Esophagus (tissue), 2 donors: ENCODE measurements around the gene RBKS. TPM values are rescaled to one million over a fixed set of nuclear protein-coding genes. Genes with fewer than 3 reads are reported as not detected.
A peak's percentile ranks its signal among the peaks of the same experiment; 100 is the strongest.

Experiments used
- H3K27ac ChIP-seq, 2 donors: one replicate each; pipeline ENCODE4 v1.5.1; 2013; ENCODE audit warnings: low read depth in 2 of 2, mild to moderate bottlenecking in 2 of 2, inconsistent platforms in 1 of 2, low read length in 1 of 2, moderate library complexity in 1 of 2
- H3K27me3 ChIP-seq, 2 donors: one replicate each; pipeline ENCODE4 v1.6.1; 2013; ENCODE audit warnings: low read length in 2 of 2, control low read depth in 1 of 2, mild to moderate bottlenecking in 1 of 2; ENCODE audit not compliant: insufficient read depth in 2 of 2, control insufficient read depth in 1 of 2
- H3K36me3 ChIP-seq, 2 donors: one replicate each; pipeline ENCODE4 v1.6.1; 2013; ENCODE audit warnings: low read length in 1 of 2; ENCODE audit not compliant: control insufficient read depth in 2 of 2, insufficient read depth in 2 of 2
- H3K4me1 ChIP-seq, 2 donors: one replicate each; pipeline ENCODE4 v1.6.1; 2013; ENCODE audit warnings: low read length in 1 of 2; ENCODE audit not compliant: control insufficient read depth in 2 of 2, insufficient read depth in 2 of 2
- H3K4me3 ChIP-seq, 2 donors: one replicate each; pipeline ENCODE4 v1.5.1; 2013; ENCODE audit warnings: low read length in 2 of 2, mild to moderate bottlenecking in 2 of 2, low read depth in 1 of 2, moderate library complexity in 1 of 2
- H3K9me3 ChIP-seq, 2 donors: one replicate each; pipeline ENCODE4 v1.6.1; 2013; ENCODE audit warnings: mild to moderate bottlenecking in 2 of 2, low read depth in 1 of 2, low read length in 1 of 2, moderate library complexity in 1 of 2; ENCODE audit not compliant: control insufficient read depth in 2 of 2, insufficient read depth in 1 of 2
- WGBS, 2 donors: extraction: QIAGEN DNeasy Blood & Tissue Kit; methylation state at CpG; one replicate each; pipeline ENCODE4 v1.1.7; 2013; 5-methylcytosine and 5-hydroxymethylcytosine counted together
- polyA plus RNA-seq, 2 donors: library from polyadenylated mRNA; stranded (reverse); fragments of 200-250 nt; gene quantifications; one replicate each; pipeline ENCODE4 v1.2.3, GENCODE V29; 2013
- donor health status: healthy with polysubstance abuse.
- donor health status: Bipolar disorder and iron deficiency.

The RBKS gene
- 1 to 10 TPM; 2.6 to 2.8 TPM for polyA plus RNA-seq

DNA sequence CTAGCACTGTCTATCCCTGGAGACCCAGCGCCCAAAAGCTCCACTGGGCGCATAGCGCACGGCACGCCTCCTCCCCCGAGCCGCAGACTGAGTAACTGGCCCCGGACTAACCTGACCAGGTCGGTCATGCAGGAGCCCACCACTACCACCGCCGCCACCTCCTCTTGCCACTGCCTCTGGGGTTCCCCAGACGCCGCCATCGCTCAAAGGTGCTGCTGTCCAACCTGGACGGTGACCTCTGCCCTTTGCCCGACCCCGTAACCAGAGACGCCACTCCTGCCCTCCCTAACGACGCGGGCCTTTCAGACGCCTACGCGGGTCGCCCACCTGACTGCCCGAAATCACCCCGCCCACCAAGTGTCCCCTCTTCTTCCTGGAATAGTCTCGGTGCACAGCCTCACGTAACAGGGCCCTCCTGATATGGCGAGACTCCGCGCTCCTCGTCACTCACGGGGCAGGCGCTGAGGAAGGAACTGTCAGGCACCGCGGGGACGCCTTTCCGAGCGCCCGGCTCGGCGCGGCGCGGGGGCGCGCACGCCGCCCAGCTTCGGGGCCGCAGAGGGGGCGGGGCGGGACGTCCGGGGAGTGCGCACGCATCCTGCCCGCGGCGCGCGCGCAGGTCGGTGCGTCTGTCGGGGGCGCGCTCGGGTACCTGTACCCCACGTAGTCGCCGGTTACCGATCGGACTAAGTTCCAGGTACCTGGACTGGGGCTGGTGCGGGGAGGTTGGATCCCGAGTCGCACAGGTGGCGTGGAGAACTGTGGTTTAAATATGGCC is at the start of gene RBKS, which contains the start of gene BABAM2:
RBKS (minus strand) TSS at position 242 of the 778 bp plus-strand sequence; CDS start at position 200, 42 bp downstream.
BABAM2 (plus strand) TSS at position 584 of the 778 bp plus-strand sequence. CDS start 3,828 bp downstream, outside the sequence.
- peaks cover 0 to 4% of the 10 kb centered on the region in 2 donors for H3K36me3 ChIP-seq
- H3K27me3 ChIP-seq = no peaks in the 10 kb centered on the region
- 0 to 1% methylated on average over 79 of the region's 79 CpGs for WGBS, 2 donors
- H3K4me3 ChIP-seq = peak within 1 kb of the TSS; percentile 87 to 96
- H3K27ac ChIP-seq = peak within 1 kb of the TSS; percentile 93 to 97
- H3K9me3 ChIP-seq = no peaks in the 10 kb centered on the region
- no peaks in the 10 kb centered on the region for H3K4me1 ChIP-seq

DNA sequence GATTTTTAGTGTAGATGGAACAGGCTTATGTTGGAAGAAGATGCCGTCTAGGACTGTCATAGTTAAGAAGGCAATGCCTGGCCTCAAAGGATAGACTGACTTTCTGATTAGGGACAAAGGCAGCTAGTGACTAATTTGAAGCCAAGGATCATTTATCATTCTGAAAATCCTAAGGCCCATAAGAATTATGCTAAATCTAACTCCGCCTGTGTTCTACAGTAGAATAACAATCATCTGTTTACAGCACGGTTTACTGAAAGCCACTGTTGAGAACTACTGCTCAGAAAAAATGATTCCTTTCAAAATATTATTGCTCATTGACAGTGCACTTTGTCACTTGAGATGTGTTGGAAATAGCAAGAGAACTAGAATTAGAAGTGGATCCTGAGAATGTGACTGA is 44.8 kb upstream of the RBKS start:
- Histone ChIP-seq H3K27me3 (no peaks in the 10 kb centered on the region), H3K36me3 (no peaks in the 10 kb centered on the region), H3K9me3 (no peaks in the 10 kb centered on the region), H3K27ac (no peak overlapping the region), H3K4me1 (no peaks in the 10 kb centered on the region), H3K4me3 (no peak overlapping the region)
- WGBS, 2 donors = 80 to 87% methylated on average over 3 of the region's 3 CpGs

DNA sequence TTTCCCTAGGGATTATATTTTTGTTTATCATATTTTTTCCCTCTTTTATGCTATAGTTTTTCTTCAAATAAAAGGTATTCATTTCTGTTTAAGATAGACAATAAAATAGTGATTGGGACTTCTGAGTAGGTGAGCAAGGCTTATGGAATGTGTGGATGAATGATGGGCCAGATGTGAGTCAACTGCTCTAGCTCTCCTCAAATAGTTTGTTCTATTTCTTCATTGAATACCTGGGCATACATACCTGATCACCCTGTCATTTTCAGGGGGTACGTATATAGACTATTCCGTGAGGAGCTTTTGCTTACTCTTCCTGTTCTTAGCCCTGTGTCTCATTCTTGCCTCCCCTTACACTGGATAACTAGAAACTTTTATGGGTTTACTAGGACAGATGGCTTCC is 42.2 kb upstream of the RBKS start:
- H3K27me3 ChIP-seq = no peaks in the 10 kb centered on the region
- no peaks in the 10 kb centered on the region for H3K4me1 ChIP-seq
- no peak overlapping the region for H3K27ac ChIP-seq
- H3K36me3 ChIP-seq = no peaks in the 10 kb centered on the region
- H3K4me3 ChIP-seq = no peak overlapping the region
- WGBS, 2 donors = 74 to 77% methylated on average over 2 of the region's 2 CpGs
- no peaks in the 10 kb centered on the region for H3K9me3 ChIP-seq

DNA sequence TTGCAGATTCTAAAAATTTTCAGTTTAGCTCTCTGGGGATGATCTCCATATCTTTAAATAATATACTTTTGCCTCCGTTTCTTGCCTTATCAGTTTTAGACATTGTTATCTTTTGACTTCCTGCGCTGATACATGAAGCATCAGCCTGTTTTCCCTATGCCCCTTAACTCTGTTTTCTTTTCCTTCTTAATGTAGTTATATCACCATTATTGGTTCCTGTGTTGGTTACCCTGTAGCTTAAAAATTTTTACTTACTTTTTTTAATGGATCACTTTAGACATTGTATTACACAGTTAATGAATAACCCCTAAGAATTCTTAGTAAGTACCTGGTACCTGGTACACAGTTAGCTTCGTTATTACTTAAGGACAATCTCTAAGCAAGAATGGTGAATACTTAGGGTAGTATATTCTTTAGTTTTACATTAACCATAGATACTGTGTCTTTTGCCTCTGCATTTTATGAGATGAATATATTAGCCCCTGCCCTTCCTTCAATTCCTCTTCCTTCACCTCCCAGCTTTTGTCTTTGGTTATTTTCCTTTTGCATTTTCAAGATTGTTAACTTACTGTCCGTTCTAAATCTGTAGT is 41.3 kb upstream of the RBKS start:
- Histone ChIP-seq H3K27me3 (no peaks in the 10 kb centered on the region), H3K9me3 (no peaks in the 10 kb centered on the region), H3K27ac (no peak overlapping the region), H3K4me1 (no peaks in the 10 kb centered on the region), H3K36me3 (no peaks in the 10 kb centered on the region), H3K4me3 (no peak overlapping the region)
- WGBS, 2 donors = 80 to 90% methylated on average over 4 of the region's 4 CpGs

DNA sequence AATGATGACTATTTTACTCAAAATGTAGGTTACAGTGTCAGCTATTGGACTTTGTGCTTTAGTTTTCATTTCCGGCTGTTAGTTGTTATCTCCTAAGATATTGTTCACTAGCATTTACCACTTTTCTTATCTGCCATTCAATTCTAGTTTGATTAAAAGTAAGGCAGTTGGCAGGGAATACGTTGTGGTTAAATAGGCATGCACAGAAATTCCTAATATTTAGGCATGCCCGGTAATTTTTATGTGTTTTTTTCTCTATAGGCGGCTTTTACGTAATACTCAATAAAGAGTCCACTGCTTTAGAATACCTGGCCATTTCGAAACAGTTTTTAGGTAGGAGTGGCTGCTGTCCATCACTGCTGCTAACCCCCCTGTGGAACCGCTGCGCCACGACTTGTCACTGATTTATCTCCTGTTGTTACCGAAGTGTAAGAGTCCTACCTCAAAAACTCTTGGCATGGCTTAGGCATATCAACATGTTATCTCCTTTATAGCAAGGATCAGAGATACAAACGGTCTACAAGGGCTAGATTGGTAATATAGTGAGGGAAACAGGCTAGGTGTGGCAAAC is 39.8 kb upstream of the RBKS start:
- 67 to 85% methylated on average over 11 of the region's 11 CpGs for WGBS, 2 donors
- Histone ChIP-seq H3K4me1 (no peaks in the 10 kb centered on the region), H3K36me3 (no peaks in the 10 kb centered on the region), H3K27me3 (no peaks in the 10 kb centered on the region), H3K4me3 (no peak overlapping the region), H3K27ac (no peak overlapping the region), H3K9me3 (no peaks in the 10 kb centered on the region)

DNA sequence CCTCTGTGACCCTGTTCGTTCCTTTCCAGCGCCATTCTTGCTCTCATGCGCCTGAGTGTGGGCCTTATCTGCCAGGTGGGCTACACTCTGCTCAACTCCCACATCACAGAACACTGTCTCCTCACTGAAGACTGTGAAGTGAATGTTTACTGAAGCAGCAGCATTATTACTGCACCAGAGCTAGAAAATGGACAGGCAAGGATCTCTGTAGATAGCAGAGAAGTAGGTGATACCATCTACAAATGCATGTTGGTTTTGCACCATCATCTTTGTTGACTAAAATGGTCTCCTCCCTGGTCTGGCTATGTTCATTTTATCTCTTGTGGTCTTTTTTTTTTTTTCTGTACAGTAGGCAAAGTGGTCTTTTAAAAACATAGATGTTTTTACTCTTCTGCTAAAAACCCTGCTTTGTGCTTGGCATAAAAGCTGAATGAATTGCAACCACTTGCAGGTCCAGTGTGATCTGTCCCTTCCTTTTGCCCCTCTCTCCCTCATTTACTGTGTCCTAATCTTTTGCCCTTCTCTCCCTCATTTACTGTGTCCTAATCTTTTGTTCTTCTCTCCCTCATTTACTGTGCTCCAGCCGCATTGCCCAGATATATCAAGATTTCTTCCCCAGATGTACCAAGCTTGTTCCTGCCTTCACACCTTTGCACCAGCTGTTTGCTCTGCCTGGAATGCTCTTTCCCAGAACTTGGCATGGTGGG is 35.7 kb upstream of the RBKS start:
- WGBS, 2 donors = 93 to 95% methylated on average over 4 of the region's 4 CpGs
- Histone ChIP-seq H3K27ac (no peak overlapping the region), H3K27me3 (no peaks in the 10 kb centered on the region), H3K9me3 (no peaks in the 10 kb centered on the region), H3K4me1 (no peaks in the 10 kb centered on the region), H3K36me3 (no peaks in the 10 kb centered on the region), H3K4me3 (no peak overlapping the region)

DNA sequence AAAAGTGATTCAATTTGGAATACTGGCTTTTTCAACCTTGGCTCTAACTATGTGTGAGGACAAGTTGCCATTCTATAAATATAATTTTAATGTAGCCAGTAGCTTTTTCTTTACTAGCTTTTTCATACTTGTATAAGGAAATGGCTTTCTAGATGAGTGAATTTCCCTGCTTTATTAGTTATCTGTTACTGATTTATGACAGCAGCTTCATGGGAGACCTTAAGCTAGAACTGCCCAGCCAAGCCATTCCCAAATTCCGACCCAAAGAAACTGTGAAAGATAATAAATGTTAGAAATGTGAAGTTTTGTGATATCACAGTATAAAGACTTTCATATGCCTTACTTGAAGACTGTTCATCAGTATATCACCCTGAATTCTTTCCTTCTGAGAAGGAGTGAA is 32.7 kb upstream of the RBKS start:
- H3K27me3 ChIP-seq = no peaks in the 10 kb centered on the region
- 84 to 95% methylated on average over 1 of the region's 1 CpG for WGBS, 2 donors
- no peak overlapping the region for H3K4me3 ChIP-seq
- H3K27ac ChIP-seq = no peak overlapping the region
- no peaks in the 10 kb centered on the region for H3K36me3 ChIP-seq
- no peaks in the 10 kb centered on the region for H3K9me3 ChIP-seq
- H3K4me1 ChIP-seq = no peaks in the 10 kb centered on the region

DNA sequence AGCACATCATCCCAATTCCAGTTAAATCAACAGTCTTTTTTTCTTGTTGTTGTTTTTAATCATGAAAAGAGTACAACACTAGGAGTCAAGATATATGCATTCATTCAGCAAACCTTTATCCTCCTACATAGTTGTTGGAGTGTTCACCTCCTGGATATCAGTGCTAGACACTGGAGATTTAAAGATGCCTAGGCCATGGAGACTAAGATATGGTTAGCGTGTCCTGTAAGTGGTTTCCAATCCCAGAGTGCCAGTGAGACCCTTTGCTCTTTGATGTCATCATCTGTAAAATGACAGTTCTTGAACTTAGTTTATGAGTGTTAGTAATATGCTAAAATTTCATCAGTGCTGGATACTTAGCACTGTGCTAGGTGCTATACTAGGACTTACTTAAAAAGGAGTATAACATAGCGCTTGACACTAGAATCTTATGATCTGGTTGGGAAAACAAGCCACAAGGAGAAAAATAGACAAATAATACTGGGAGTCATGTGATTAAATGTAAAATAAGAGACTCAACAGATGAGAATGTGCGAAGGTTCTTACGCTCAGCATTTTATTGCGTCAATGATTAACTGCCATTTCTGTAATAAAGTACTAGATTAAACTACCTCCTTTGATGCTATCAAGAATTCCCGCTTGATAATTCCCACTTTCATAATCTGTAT is 31.8 kb upstream of the RBKS start:
- H3K27ac ChIP-seq = no peak overlapping the region
- H3K27me3 ChIP-seq = no peaks in the 10 kb centered on the region
- no peaks in the 10 kb centered on the region for H3K4me1 ChIP-seq
- no peaks in the 10 kb centered on the region for H3K9me3 ChIP-seq
- WGBS, 2 donors = 77 to 91% methylated on average over 6 of the region's 6 CpGs
- H3K36me3 ChIP-seq = no peaks in the 10 kb centered on the region
- H3K4me3 ChIP-seq = no peak overlapping the region

DNA sequence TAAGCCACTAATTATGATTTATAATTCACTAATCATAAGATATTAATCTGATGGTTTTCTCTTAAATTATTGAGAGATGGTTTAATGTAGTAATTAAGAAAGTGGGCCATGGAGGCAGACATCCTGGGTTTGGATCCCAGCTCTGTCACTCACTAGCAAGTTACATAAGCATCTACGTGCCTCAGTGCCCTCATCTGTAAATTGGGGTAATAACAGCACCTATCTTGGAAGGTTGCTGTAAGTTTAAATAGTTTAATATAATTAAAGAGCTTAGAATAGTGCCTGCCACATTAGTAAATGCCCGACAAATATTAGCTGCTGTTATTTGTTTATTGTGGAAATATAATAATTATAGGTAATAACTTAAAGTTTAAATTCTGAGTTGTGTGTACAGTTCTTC is 31.2 kb upstream of the RBKS start:
- H3K4me3 ChIP-seq = no peak overlapping the region
- no peaks in the 10 kb centered on the region for H3K9me3 ChIP-seq
- no peaks in the 10 kb centered on the region for H3K4me1 ChIP-seq
- WGBS, 2 donors = 95 to 96% methylated on average over 2 of the region's 2 CpGs
- no peaks in the 10 kb centered on the region for H3K27me3 ChIP-seq
- no peak overlapping the region for H3K27ac ChIP-seq
- no peaks in the 10 kb centered on the region for H3K36me3 ChIP-seq
